Erythroblast (primary cell): ENCODE data around the gene EYS.

Experiments used
- GATA1 ChIP-seq: IDR thresholded peaks from 2 replicates; pipeline ENCODE4 v1.6.1; 2011; ENCODE audit warnings: low read depth, mild to moderate bottlenecking, control low read depth, low read length, moderate library complexity
- POLR2A ChIP-seq: IDR thresholded peaks from 2 replicates; pipeline ENCODE4 v1.6.1; 2011; ENCODE audit warnings: mild to moderate bottlenecking, low read length

- TF ChIP-seq POLR2A (no peak), GATA1 (no peak)
These were observed 980.0 kb downstream of the EYS start for GRCh38 chr6:64727075-64727474.
